Activated naive CD8-positive, alpha-beta T cell treated with anti-CD3 and anti-CD28 coated beads, Interleukin-2, amount 50 U/mL, for 24 hours (primary cell): Measurements from ENCODE around the gene MOCS1.
"Not testable (repeated sequence)": the region's sequence is repeated elsewhere in the genome, so short reads cannot be mapped to it uniquely, and the experiment has no call there.

Experiments
- ATAC-seq: fragments of 150-1000 bp; cut with Tn5 transposase; one replicate; pipeline ENCODE4 v1.10.0; 2021
- DNase-seq: peaks from one replicate; pipeline ENCODE4 v3.0.0; 2021
- H3K27ac Mint-ChIP-seq: one replicate; pipeline ENCODE4 v1.8.0; 2021; ENCODE audit warnings: mild to moderate bottlenecking, mixed read lengths
- H3K27me3 Mint-ChIP-seq: one replicate; pipeline ENCODE4 v1.8.0; 2021; ENCODE audit warnings: mixed read lengths
- H3K36me3 Mint-ChIP-seq: one replicate; pipeline ENCODE4 v1.8.0; 2021; ENCODE audit warnings: low read depth, mixed read lengths
- H3K4me1 Mint-ChIP-seq: one replicate; pipeline ENCODE4 v1.8.0; 2021; ENCODE audit warnings: mixed read lengths
- H3K4me3 Mint-ChIP-seq: one replicate; pipeline ENCODE4 v1.8.0; 2021; ENCODE audit warnings: mild to moderate bottlenecking, moderate library complexity, mixed read lengths
- H3K9me3 Mint-ChIP-seq: one replicate; pipeline ENCODE4 v1.8.0; 2021; ENCODE audit warnings: mixed read lengths

The MOCS1 gene

DNA sequence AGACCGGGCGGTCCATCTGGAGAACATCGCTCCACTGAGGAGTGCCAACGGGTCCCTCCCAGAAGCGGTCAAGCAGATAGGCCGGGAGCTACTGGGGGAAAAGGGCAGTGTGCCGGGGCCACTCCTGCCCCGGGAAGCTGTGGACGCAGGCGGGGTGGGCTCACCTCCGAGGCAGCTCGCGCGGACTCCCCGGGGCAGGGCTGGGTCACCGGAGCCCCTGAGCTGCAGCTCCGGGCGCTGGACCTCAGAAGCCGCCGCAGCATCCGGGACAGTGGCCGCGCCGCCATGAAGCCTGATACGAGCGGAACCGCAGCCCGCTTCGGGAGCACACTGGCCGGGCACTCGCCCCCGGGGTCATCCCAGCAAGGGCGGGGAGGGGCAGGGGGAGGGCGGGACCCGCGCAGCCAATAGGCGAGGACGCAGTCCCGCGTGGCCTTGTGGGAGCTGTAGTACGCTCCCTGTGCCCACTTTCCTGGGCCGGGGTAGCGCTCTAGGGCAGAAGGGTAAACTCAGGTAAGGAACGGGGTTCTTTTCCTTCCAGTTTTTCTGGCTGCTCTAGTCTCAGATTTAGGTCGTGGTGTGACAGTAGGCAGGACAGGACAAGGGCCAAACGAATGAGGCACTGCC lies at the start of gene MOCS1:
MOCS1 (minus strand) TSS at position 332 of the 627 bp plus-strand sequence; CDS start at position 287, 45 bp downstream.
- ATAC-seq (peak; percentile 91), DNase-seq (peak; percentile 57)
- H3K9me3 Mint-ChIP-seq, result no peaks in the 10 kb centered on the region
- H3K4me1 Mint-ChIP-seq, result peaks cover 14% of the 10 kb centered on the region
- H3K36me3 Mint-ChIP-seq, result no peaks in the 10 kb centered on the region
- peaks cover 14% of the 10 kb centered on the region for H3K27me3 Mint-ChIP-seq
- peak within 1 kb of the TSS; percentile 40 for H3K27ac Mint-ChIP-seq
- H3K4me3 Mint-ChIP-seq, result peak within 1 kb of the TSS; percentile 70

DNA sequence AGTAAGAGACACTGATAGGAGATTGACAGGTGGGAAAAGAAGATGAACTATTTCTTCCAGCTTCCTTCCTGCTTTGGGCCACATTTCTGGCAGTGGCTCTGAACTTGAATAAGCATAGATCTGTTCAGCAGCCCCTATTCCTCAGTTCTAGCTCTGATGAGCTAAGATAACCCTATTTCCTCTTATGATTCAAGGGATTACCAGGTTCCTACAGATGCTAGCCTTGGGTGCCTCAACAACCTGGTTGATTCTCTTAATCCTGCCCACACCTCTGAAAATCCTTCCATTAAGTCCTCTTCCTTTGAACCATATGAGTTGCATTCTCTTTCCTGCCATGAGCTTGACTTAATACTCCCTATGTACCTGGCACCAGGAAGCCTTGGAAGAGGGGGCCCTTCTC lies 49.8 kb upstream of the MOCS1 start:
- H3K27me3 Mint-ChIP-seq, result peaks cover 4% of the 10 kb centered on the region
- DNase-seq (no peak), ATAC-seq (no peak)
- no peak overlapping the region for H3K27ac Mint-ChIP-seq
- H3K9me3 Mint-ChIP-seq, result no peaks in the 10 kb centered on the region
- no peaks in the 10 kb centered on the region for H3K36me3 Mint-ChIP-seq
- H3K4me1 Mint-ChIP-seq, result no peaks in the 10 kb centered on the region
- H3K4me3 Mint-ChIP-seq, result no peak overlapping the region

DNA sequence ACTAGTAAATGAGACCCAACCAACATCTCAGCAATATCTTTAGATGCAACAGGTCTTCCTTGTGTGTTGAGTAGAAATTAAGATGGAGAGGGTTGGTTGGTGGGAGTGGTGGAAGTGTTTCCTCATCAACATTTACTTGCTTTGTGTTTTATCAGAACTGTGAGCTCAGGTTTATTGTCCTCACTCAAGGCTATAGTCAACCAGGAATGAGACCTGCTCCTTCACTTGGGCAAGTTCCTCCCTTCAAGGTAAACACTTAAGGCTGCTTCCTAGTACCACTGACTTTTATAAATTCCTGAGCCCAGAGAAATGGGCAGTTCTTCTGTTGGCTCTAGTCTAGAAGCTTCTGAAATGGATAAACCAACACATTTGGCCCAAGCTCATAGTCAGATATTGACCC lies 48.9 kb upstream of the MOCS1 start:
- no peak for ATAC-seq
- Mint-ChIP-seq H3K36me3 (no peaks in the 10 kb centered on the region), H3K27ac (no peak overlapping the region), H3K27me3 (peaks cover 5% of the 10 kb centered on the region), H3K9me3 (no peaks in the 10 kb centered on the region), H3K4me1 (no peaks in the 10 kb centered on the region), H3K4me3 (no peak overlapping the region)
- no peak for DNase-seq

DNA sequence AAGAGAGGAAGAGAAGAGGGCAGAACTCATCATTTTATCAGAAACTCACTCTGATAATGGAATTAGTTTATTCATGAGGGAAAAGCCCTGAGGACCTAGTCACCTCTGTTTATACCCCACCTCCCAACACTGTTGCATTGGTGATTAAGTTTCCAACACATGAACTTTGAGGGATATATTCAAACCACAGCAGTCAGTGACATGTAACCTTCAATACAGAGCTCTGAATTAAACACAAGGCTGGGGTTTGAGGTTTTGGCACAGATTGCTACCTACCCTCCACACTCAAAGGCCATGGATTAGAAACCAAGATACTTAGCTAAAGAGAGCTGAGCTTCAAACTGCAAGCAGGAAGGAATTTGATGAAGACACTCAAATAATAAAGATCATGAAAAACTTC lies 48.5 kb upstream of the MOCS1 start:
- no peak for DNase-seq
- H3K36me3 Mint-ChIP-seq, result no peaks in the 10 kb centered on the region
- no peak overlapping the region for H3K27ac Mint-ChIP-seq
- no peak overlapping the region for H3K4me3 Mint-ChIP-seq
- H3K9me3 Mint-ChIP-seq, result no peaks in the 10 kb centered on the region
- peaks cover 6% of the 10 kb centered on the region for H3K27me3 Mint-ChIP-seq
- H3K4me1 Mint-ChIP-seq, result no peaks in the 10 kb centered on the region
- ATAC-seq, result peak; percentile 64

DNA sequence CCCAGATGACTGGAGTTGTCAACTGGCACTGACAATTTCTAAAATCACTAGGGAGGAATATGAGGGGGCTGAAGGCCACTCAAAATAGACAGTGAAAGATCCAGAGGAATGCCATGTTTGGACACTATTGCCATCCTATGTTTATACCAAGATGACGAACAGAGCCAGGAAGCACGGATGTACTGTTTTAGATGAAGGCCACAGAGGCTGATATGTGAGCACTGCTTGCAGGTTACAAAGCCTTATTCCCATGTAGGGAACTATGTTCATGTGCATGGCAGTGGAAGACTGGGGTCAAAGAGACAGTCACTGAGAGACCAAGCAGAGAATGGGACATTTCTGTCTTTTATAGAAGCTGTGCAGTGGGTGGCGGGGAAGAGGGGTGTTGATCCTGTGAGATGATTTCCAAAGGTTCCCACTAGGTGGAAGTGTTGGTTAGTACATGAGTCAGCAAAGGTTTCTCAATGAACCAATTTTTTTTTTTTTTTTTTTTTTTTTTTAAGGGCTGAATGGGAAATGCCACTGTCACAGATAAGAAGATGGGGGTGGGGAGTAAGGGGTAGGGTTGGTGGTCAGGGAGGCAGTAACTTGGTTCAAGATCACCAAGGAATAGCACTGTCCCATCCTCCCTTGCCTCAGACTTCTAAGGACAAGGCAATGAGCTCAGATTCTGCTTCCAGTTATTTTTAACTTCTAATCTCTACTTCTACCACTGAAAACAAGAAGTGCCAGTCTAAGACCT lies 46.7 kb upstream of the MOCS1 start:
- Mint-ChIP-seq H3K27ac (no peak overlapping the region), H3K4me1 (no peaks in the 10 kb centered on the region), H3K27me3 (peaks cover 6% of the 10 kb centered on the region), H3K36me3 (no peaks in the 10 kb centered on the region), H3K9me3 (no peaks in the 10 kb centered on the region), H3K4me3 (no peak overlapping the region)
- ATAC-seq, result no peak
- DNase-seq, result peak; percentile 1

DNA sequence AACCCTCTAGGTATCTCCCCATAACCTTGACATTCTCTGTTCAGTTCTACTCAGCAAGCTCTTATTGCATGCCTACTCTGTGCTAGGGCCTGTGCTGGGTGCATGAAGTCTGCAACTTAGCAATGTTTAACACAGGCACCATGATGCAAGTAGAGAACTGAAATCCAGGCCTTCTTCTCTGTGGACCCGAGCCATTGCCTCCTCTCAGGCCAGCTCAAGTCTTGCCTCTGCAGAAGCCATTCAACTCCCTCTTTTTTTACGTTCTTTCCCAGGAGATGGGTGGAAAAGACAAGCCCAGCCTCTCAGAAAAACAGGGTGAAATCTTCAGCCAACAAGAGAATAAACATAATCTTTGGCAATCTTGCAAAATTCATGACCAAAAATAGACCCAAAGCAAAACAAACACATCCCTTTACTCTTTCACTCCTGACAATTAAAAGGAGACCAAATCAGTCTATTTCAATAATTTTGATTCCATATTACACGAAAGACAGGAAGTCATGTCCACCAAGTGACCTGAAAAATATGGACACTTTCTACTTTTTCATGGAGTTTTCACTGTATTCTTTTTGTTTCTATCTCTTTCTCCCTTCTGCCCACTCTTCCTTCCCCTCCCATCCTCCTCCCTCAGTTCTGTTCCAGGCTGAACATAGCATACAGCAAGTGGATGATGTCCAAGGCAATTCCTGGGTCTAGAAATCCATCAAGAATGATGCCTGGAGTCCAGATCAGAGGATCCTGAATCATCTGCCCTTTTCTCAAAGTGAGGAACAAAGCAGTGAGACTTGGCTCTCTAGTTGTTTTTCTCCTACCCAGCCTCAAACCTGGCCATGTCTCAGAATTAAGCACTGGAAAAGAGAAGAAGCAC lies 45.4 kb upstream of the MOCS1 start:
- no peaks in the 10 kb centered on the region for H3K36me3 Mint-ChIP-seq
- H3K4me1 Mint-ChIP-seq, result no peaks in the 10 kb centered on the region
- H3K27ac Mint-ChIP-seq, result no peak overlapping the region
- H3K27me3 Mint-ChIP-seq, result peaks cover 10% of the 10 kb centered on the region
- H3K9me3 Mint-ChIP-seq, result no peaks in the 10 kb centered on the region
- ATAC-seq (no peak), DNase-seq (no peak)
- H3K4me3 Mint-ChIP-seq, result no peak overlapping the region

DNA sequence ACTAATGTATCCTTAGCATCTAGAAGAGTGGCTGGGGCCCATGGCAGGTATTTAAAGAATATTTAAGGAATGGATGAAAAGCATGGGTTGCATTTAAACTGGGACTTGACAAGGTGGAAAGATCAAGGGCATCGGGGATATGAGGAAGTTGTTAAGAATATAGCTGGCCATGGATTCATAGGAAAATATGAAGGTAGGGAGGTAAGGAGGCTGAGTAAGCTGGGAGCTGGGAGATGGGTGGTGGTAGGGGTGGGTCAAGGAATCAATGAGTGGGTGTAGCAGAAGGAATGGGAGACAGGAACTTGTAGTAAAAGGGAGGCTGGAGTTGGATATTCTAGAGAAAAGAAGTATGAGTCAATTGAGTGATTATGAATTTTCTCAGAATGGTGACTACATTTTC lies 44.0 kb upstream of the MOCS1 start:
- no peak overlapping the region for H3K4me3 Mint-ChIP-seq
- peaks cover 16% of the 10 kb centered on the region for H3K27me3 Mint-ChIP-seq
- H3K4me1 Mint-ChIP-seq, result no peaks in the 10 kb centered on the region

DNA sequence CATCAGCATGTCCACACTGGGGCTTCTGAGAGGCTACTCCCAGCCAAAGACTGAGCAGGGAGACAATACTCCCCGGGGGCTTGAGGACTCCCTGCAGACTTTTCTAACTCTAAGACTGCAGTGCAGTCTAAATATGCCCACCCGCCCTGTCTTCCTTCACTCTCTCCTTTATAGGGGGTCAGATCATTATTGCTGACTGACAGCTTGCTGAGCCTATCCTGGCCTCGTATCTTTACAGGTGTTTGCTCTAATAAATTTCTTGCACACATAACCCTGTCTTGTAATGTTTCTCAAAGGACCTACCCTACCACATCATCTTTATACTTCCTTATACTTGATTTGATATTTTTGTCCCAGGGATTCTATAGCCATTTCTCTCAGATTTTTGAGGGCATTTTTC lies 39.4 kb upstream of the MOCS1 start:
- no peaks in the 10 kb centered on the region for H3K36me3 Mint-ChIP-seq
- H3K27ac Mint-ChIP-seq, result no peak overlapping the region
- DNase-seq, result no peak

More for the DNA sequence above, 44.0 kb upstream of the MOCS1 start:
- ATAC-seq (no peak), DNase-seq (no peak)
- H3K36me3 Mint-ChIP-seq, result no peaks in the 10 kb centered on the region
- H3K27ac Mint-ChIP-seq, result no peak overlapping the region
- H3K9me3 Mint-ChIP-seq, result no peaks in the 10 kb centered on the region

DNA sequence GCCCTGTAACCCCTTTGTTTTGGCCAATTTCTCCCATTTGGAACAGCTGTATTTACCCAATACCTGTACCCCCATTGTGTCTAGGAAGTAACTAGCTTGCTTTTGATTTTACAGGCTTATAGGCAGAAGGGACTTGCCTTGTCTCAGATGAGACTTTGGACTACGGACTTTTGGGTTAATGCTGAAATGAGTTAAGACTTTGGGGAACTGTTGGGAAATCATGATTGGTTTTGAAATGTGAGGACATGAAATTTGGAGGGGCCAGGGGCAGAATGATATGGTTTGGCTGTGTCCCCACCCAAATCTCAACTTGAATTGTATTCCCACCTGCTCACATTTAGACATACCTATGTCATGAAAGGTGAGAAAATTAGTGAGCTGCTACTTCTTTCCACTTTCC lies 38.5 kb upstream of the MOCS1 start:
- DNase-seq, H3K36me3 Mint-ChIP-seq, H3K9me3 Mint-ChIP-seq, ATAC-seq, H3K4me1 Mint-ChIP-seq, H3K4me3 Mint-ChIP-seq, H3K27ac Mint-ChIP-seq: not testable (repeated sequence)
- H3K27me3 Mint-ChIP-seq, result peaks cover 14% of the 10 kb centered on the region

More for the DNA sequence above, 39.4 kb upstream of the MOCS1 start:
- no peak overlapping the region for H3K4me3 Mint-ChIP-seq
- no peaks in the 10 kb centered on the region for H3K4me1 Mint-ChIP-seq
- H3K9me3 Mint-ChIP-seq, result no peaks in the 10 kb centered on the region
- ATAC-seq, result no peak
- H3K27me3 Mint-ChIP-seq, result peaks cover 12% of the 10 kb centered on the region

DNA sequence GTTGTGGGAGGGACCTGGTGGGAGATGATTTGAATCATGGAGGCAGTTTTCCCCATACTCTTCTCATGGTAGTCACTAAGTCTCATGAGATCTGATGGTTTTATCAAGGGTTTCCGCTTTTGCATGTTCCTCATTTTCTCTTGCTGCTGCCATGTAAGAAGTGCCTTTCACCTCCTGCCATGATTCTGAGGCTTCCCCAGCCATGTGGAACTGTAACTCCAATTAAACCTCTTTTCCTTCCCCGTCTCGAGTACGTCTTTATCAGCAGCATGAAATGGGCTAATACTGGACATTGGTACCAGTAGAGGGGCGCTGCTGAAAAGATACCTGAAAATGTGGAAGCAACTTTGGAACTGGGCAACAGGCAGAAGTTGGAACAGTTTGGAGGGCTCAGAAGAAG lies 36.9 kb upstream of the MOCS1 start:
- not testable (repeated sequence) for H3K4me1 Mint-ChIP-seq, H3K9me3 Mint-ChIP-seq, H3K4me3 Mint-ChIP-seq, H3K36me3 Mint-ChIP-seq, DNase-seq, ATAC-seq, H3K27ac Mint-ChIP-seq
- H3K27me3 Mint-ChIP-seq, result peaks cover 15% of the 10 kb centered on the region

DNA sequence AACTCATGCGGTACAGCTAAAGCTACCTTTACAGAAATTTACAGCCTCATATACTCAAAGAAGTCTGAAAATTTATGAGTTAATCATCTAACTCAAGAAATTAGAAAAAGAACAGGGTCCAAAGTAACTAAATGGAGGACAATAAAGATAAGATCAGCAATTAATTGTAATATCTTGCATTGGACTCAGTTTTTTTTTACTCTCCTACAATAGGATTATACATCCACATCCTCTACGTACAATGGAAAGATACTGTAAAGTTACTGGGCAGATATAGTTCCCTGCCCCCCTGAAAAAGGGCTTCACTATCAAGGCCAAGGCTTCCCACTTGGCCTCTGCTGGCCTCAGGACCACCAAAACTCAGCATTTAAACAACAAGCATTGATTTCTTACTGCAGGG lies 31.5 kb upstream of the MOCS1 start:
- H3K9me3 Mint-ChIP-seq, result no peaks in the 10 kb centered on the region
- ATAC-seq, result no peak
- DNase-seq, result no peak
- no peaks in the 10 kb centered on the region for H3K36me3 Mint-ChIP-seq
- no peak overlapping the region for H3K4me3 Mint-ChIP-seq
- no peak overlapping the region for H3K27ac Mint-ChIP-seq
- peaks cover 26% of the 10 kb centered on the region for H3K27me3 Mint-ChIP-seq
- no peaks in the 10 kb centered on the region for H3K4me1 Mint-ChIP-seq

DNA sequence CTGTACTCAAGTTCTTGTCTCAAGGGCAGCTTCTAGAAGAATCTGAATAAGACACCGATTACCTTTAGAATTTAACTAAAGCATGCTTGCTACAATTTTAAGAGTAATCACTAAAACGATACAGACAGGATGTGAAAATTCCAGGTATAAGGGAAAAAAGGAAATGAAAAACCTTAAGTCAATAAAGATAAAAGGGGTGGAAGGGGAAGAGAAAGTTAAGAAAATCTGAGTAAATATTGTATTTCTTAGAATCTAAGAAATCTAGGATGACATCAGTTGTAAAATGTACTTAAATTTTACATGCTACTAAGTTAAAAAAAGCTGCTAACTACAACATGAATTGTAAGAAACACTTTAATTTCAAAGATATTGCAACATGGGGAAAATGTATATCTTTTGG lies 30.3 kb upstream of the MOCS1 start:
- Mint-ChIP-seq H3K27me3 (peaks cover 26% of the 10 kb centered on the region), H3K27ac (no peak overlapping the region), H3K4me3 (no peak overlapping the region), H3K9me3 (no peaks in the 10 kb centered on the region), H3K36me3 (no peaks in the 10 kb centered on the region), H3K4me1 (no peaks in the 10 kb centered on the region)
- DNase-seq, result no peak
- no peak for ATAC-seq

DNA sequence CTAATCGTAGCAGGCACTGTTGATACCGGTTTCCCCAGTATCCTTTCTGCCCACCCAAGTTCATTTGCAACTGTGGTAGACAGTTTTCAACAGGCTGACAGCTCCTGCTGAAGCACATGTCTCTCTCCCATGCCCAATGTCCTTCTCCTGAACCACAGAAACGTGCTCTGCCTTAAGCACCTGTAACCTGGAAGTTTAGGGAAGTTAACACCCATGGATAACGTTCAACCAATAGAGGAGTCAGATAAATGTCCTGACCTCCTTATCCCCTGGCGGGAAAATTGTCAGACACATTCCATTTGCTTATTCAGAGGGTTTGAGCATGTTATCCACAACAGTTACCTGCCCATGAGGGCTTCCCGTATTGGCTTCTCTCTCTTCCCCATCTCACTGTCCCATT lies 29.8 kb upstream of the MOCS1 start:
- ATAC-seq, result no peak
- H3K4me3 Mint-ChIP-seq, result no peak overlapping the region

DNA sequence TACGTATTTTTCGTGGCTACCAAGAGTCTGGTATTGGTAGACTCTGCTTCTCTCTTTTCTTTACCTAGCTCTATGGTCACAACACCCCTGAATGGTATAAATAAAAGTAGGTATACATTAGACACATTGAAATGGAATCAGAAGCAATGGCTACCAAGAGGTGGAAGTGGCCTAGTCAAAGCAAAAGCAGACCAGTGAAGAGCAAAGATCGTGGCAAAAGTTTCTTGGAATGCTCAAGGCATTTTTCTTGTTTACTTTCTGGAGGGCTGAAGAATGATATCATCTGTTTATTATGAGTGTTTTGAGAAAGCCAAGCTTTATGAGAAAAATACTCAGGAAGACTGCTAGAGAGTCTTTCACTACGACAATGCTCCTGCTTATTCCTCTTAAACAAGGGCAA lies 28.6 kb upstream of the MOCS1 start:
- DNase-seq (no peak), ATAC-seq (no peak)
- Mint-ChIP-seq H3K4me3 (no peak overlapping the region), H3K36me3 (no peaks in the 10 kb centered on the region), H3K9me3 (no peaks in the 10 kb centered on the region), H3K4me1 (no peaks in the 10 kb centered on the region), H3K27ac (no peak overlapping the region), H3K27me3 (peaks cover 26% of the 10 kb centered on the region)

More for the DNA sequence above, 29.8 kb upstream of the MOCS1 start:
- H3K27me3 Mint-ChIP-seq, result peaks cover 26% of the 10 kb centered on the region
- H3K36me3 Mint-ChIP-seq, result no peaks in the 10 kb centered on the region
- no peaks in the 10 kb centered on the region for H3K4me1 Mint-ChIP-seq
- no peak for DNase-seq
- no peaks in the 10 kb centered on the region for H3K9me3 Mint-ChIP-seq
- H3K27ac Mint-ChIP-seq, result no peak overlapping the region

DNA sequence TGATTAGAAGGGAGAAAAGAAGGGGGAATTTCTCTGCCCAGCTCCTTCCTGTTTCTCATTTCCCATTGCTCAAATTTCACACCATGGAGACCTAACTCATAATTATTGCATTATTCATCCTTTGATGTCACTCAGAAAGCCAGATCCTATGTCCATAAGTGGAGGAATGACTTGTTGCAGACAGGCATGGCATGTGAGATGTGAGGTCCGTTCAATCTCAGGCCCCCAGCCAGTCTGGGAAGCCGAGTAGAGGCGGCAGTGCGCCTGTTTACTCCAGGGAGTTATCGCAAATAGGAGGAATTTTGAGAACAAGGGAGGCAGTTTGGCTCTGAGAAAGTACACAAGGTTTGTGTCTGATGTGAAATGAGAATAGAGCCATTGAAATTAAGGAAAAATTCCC lies 26.9 kb upstream of the MOCS1 start:
- DNase-seq (no peak), ATAC-seq (no peak)
- no peak overlapping the region for H3K4me3 Mint-ChIP-seq
- H3K27me3 Mint-ChIP-seq, result peaks cover 24% of the 10 kb centered on the region
- H3K9me3 Mint-ChIP-seq, result no peaks in the 10 kb centered on the region
- no peak overlapping the region for H3K27ac Mint-ChIP-seq
- no peaks in the 10 kb centered on the region for H3K36me3 Mint-ChIP-seq
- no peaks in the 10 kb centered on the region for H3K4me1 Mint-ChIP-seq
